NCI-H2171 treated with DMSO at 0.1 percent for 48 hours (cell line): ENCODE results near the gene TNRC18.
A peak's percentile ranks its signal among the peaks of the same experiment; 100 is the strongest.
"Not testable (repeated sequence)": the region's sequence is repeated elsewhere in the genome, so short reads cannot be mapped to it uniquely, and the experiment has no call there.

Experiments used
- DNase-seq: peaks from one replicate; lab custom pipeline; 2025; lab: John Stamatoyannopoulos, UW

The TNRC18 gene, protein sequence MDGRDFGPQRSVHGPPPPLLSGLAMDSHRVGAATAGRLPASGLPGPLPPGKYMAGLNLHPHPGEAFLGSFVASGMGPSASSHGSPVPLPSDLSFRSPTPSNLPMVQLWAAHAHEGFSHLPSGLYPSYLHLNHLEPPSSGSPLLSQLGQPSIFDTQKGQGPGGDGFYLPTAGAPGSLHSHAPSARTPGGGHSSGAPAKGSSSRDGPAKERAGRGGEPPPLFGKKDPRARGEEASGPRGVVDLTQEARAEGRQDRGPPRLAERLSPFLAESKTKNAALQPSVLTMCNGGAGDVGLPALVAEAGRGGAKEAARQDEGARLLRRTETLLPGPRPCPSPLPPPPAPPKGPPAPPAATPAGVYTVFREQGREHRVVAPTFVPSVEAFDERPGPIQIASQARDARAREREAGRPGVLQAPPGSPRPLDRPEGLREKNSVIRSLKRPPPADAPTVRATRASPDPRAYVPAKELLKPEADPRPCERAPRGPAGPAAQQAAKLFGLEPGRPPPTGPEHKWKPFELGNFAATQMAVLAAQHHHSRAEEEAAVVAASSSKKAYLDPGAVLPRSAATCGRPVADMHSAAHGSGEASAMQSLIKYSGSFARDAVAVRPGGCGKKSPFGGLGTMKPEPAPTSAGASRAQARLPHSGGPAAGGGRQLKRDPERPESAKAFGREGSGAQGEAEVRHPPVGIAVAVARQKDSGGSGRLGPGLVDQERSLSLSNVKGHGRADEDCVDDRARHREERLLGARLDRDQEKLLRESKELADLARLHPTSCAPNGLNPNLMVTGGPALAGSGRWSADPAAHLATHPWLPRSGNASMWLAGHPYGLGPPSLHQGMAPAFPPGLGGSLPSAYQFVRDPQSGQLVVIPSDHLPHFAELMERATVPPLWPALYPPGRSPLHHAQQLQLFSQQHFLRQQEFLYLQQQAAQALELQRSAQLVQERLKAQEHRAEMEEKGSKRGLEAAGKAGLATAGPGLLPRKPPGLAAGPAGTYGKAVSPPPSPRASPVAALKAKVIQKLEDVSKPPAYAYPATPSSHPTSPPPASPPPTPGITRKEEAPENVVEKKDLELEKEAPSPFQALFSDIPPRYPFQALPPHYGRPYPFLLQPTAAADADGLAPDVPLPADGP (N-terminal part only)

DNA sequence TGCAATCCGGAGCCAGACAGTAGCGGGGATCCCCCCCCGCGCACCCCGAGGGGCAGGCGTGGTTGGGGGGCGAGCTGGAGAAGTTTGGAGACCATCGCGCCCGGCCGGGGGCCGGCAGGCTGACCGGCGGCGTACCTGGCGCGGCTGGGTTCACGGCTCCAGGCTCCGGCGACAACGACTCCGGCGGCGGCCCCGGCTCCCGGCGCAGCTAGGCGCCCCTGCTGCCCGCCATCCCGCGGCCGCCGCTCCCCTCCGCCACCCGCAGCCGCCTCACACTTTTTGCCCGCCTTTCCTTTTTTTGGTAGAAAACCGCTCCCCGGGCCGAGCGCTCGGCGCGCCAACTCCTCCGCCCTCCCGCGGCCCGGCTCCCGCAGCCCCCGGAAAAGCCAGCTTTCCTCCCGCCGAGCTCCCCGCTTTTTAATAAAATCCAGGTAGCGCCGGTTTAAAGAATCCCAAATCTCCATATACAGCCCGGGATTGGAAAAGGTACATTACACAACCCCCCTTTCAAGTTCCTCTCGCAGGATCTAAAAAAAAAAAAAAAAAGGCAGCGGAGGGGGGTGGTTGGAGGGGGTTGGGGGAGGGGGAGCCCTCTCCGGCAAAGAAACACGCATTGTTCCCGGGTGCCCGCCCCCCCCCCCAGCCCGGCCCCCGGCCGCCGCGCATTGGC is at the start of gene TNRC18:
Gene TNRC18, minus strand, starts transcription at position 529 of the 670 bp plus-strand sequence. CDS start 2,588 bp downstream, outside the sequence.
- no peak for DNase-seq

DNA sequence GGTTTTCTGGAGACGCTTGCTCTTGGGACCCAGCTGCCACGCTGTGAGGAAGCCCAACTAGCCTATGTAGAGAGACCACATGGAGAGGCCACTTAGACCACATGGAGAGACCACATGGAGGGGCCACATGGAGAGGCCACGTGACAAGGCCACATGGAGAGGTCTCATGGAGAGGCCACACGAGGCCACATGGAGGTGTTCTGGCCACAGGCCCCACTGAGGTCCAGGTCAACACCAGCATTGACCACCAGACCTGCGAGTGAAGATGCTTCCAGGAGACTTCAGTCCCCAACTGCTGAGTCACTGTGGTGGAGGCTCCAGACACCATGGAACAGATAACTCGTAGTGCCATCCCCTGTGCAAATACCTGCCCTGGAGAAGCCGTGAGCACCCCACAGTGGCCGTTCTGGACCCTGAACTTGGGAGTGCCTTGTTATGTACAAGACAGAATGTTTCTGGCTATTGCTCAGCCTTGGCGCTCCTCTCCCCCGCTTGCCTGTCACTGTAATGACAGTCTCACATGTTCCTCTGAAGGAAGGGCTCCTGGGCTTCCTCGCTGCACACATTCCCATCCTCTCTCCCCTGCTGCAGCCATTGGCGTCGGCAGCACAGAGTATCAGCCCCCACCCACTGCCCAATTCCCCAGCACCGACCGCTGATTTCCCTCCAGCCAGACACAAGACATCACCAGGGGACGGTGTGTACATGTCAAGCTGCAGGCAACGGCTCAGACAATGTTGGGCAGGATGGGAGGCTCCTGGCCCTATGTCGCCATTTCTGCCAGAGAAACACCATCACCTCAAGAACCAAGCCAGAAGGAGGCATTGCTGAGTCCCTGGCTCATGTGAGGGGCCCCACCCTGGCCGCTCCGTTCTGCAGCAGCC is 49.0 kb upstream of the TNRC18 start:
- peak; percentile 93 for DNase-seq

DNA sequence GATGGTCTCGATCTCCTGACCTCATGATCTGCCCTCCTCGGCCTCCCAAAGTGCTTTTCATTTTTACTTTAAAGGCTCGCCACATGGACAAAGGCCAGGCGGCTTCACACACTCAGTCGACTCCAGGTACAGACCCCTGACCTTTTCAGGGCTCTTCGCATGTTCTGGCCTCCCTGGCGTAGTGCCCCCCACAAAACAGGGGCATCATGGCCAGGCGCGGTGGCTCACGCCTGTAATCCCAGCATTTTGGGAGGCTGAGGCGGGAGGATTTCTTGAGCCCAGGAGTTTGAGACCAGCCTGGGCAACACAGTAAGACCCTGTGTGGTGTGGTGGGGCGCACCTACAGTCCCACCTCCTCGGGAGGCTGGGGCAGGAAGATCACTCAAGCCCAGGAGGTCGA is 48.0 kb upstream of the TNRC18 start:
- not testable (repeated sequence) for DNase-seq

DNA sequence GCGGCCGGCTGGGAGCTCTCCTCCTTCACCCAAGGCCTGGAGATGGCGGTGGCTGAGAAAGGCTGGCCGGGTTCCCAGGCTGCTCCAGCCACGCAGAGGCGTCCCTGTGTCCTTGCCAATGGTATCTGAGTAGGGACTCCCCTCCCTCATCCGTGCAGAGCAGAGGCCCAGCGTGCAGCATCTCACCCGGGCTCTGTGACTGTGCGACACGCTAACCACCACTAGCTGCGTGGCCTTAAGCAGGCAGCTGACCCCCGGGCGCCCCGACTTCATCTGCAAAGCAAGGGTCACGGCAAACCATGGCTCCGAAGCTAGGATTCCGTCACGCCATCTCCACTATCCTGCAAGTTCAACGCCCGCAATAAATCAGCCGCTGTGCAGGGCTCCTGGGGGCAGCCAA is 47.2 kb upstream of the TNRC18 start:
- no peak for DNase-seq

DNA sequence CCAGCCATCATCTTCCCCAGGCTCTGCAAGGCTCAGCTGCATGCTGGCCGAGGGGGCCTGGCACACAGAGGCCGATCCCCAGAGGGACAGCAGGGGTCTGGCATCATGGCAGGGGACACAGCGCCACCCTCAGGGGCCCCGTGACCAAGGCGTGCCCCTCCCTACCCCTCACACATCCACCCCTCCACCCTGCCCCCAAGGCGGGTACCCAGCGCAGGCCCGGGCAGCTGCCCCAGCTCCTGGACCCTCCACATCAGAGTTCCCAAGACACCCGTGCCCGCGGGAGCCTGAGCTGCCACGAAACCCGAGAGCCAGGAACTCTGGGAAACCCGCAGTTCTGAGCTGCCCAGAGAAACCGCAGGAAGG is 46.5 kb upstream of the TNRC18 start:
- no peak for DNase-seq

DNA sequence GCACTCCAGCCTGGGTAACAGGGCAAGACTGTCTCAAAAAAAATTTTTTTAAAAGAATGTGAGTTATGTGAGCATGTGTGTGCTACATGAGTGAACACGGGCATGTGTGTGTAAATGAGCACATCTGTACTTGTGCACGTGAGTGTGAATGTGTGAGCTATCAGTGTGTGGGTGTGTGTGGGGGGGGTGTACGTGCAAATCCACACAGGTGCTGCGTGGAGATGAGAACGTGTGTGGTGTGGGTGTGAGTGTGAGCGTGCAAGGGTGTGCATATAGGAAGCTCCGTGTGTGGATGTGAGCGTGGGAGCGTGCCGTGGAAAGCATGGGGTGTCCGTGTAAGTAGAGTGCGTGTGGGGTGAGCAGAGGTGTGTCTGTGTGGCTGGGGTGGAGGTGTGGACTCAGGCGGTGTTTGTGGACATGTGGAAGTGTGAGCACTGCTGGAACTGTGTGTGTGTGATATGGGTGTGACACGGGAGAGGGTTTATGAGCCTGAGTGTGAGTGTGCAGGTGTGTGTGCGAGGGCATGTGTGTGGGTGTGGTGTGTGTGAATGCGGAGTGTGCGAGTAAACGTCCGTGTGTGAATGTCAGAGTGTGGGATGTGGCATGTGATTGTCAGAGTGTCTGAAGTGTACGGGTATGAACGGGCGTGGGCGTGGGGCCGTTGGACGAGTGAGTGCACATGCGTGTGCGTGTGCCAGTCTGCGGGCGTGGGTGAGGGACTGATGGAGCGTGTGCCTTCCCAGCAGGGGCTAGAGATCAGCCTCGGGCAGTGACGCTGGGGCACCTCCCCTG is 45.9 kb upstream of the TNRC18 start:
- DNase-seq, result no peak

DNA sequence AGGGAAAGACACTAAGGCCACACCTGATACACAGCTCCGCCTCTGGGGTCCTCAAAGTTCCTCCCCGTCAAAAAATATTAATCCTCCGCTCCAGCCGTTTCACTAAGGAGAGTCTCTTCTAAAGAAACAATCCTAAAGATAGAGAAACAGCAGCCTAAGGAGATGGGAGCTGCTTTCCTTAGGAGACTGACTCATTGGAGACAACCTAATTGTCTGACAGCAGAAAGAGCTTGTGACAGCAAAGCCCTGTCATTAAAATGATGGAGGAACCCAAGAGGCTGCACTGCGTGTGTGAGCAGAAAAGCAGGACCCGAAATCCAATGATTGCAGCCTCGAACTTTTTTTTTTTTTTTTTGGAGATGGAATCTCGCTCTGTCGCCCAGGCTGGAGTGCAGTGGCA is 44.0 kb upstream of the TNRC18 start:
- DNase-seq, result no peak

DNA sequence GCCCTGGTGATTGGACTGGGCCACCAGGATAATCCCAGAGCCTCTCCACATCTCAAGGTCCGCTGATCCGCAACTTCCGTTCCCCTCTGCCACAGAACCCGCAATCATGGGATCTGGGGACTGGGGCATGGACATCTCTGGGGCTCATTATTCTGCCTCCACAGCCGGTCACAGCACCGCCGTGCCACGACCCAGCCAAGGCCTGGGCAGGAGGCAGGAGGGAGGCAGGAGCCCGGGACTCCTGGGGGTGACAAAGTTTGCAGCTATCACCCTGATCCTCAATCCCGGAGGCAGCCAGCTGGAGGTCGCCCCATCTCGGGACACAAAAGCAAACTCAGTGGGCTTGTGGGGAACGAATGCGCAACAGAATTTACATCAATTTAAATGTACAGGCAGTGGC is 42.9 kb upstream of the TNRC18 start:
- no peak for DNase-seq

DNA sequence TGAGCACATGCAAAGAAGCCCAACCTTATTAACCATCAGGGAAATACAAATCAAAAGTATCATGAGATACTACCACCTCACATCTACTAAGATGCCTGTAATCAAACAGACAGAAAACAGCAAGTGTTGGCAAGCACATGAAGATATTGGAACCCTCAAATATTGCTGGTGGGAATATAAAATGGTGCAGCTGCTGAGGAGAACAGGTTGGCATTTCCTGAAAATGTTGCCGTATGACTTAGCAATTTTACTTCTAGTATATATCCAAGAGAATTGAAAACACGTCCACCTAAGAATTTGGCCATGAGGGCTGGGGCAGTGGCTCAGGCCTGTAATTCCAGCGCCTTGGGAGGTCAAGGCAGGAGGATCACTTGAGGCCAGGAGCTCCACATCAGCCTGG is 39.4 kb upstream of the TNRC18 start:
- no peak for DNase-seq

DNA sequence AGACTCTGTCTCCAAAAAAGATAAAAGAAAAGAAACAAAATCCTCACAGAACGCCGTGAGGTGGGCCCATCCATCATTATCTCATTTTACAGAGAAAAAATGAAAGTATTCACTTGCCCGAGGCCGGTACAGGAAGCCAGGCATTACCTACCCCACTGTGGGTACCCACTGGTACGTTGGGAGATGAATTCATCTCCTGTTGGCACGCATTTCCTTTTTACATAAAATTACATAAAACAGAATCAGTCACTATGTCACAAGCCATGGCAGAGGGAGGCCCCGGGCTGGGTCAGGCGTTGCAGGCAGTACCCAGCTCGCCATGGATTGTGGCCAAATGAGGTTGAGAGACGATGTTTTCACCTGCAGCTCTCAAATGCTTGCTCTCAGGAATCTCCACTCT is 38.6 kb upstream of the TNRC18 start:
- no peak for DNase-seq

DNA sequence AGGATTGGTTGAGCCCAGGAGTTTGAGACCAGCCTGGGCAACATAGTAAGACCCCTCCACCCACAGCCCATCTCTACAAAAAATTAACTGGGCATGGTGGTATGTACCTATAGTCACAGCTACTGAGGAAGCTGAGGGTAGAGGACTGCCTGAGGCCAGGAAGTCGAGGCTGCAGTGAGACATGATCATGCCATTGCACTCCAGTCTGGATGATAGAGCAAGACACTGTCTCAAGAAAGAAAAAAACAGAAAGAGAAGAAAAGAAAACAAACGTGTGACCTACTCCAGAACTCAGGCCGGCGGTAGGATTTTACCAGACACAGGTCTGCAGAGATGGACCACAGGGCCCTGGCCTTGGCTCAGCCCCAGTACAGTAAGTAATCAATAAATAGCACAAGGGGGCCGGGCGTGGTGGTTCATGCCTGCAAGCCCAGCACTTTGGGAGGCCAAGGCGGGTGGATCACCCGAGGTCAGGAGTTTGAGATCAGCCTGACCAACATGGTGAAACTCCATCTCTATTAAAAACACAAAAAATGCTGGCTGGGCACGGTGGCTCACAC is 35.4 kb upstream of the TNRC18 start:
- DNase-seq, result no peak

DNA sequence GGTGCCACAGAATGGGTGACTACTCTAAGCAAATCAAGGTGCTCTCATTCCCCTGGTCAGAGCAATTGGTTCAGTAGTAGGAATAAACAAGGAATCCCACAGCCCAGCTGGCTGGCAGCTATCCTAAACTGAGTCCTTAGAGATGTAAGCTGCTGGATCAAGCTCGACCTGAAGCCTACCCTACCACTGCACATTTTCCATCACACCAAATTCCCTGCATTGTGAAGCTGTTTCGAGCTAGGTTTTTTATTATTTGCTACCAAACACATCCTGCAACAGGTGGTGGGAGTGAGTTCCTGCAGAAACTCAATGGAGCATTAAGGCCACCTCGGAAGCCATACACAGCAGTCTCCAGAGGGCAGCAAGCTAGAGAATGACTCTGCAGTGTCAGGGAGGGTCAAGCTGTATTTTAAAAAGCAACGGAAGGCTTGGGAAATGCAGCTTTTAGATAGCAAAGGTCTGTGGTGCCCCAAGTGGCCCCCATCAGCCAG is 33.7 kb upstream of the TNRC18 start:
- no peak for DNase-seq

DNA sequence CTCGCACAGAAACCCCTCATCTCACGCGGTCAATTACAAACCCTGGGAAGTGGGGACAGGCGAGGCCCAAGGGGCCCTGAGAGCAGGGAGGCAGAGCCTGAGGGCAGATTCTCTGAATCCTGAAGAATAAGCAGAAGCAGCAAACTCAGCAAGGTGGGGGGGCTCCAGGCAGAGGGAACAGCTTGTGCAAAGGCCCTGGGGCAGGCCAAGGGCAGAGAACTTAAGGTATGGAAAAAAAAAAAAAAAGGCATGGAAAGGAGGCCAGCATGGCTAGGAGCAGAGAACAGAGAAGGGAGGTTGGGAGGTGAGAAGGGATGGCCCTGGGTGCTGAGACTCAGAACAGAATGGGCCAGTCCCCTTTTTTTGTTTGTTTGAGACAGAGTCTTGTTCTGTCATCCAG is 32.8 kb upstream of the TNRC18 start:
- DNase-seq, result no peak

DNA sequence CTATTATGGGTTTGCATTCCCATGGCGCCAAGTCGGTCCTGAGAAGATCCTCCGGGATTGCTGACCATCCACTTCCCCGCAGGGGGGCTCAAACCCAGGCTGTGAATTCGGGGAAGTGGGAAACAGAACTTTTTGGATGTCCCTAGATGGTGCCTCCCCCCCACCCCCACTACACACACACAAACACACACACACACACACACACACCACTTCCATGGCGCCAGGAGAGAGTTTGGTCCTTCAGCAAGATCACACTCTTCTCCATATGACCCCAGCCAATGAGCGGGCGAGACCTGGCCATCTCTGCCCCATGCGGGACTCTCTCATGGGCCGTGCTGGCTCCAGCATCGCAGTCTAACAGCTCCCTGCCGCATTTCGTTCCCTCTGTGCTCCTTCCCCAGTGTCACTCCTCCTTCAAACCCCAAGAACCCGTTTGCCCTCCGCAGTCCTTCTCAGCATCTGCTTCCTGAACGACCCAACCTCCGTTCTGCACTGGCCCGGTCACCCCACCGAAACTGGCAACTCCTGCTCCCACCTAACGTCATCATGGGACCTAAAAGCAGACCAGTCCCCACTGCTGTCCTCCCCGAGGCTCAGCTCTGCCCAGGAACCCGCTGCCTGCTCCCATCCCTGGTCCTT is 32.1 kb upstream of the TNRC18 start:
- no peak for DNase-seq

DNA sequence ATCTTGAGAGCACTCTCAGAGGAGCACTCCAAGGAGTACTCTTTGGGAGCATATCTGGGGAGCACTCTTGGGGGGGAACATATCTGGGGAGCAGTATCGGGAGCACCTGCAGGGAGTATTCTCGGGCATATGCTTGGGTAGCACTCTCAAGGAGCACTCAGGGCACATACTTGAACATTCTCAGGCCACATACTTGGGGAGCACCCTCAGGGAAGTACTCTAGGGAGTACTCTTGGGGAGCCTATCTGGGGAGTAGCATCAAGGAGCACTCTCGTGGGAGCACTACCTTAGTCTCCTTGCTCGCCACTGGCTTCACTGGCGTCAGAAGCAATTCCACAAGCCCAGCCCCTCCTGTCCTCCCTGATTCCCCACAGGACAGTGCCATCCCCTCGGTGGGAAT is 31.5 kb upstream of the TNRC18 start:
- no peak for DNase-seq

DNA sequence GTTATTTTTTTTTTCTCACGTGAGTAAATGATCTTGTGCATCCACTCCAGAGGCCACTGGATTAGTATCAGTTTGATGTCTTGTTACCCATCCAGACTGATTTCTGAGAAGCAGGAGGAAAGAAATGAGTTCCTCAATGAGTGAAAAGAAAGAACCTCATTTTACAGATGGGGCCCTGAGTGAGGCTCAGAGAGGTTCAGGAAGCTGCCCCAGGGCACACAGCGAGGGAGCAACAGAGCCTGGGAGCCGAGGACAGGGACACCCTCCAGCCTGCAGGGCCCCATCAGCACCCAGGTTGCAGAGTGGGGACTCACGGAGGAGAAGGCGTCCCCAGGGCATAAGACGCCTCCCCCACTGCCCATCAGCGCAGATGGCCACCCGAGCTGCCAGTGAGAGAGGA is 30.9 kb upstream of the TNRC18 start:
- DNase-seq, result no peak

DNA sequence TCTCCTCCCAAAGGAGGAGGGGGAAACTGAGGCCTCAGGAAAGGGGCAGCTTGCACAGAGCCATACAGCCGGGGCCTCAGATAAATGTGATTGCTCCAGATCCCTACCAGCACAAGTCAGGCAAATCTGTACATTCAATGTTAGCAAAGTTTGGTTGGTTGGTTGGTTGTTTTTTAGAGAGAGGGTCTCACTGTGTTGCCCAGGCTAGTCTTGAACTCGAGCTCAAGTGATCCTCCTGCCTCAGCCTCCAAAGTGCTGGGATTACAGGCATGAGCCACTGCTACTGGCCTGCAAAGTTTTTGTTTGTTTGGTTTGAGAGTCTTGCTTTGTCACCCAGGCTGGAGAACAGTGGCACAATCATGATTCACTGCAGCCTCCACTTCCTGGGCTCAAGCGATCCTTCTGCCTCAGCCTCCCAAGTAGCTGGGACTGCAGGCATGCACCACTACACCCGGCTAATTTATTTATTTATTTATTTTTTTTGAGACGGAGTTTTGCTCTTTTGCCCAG is 30.0 kb upstream of the TNRC18 start:
- no peak for DNase-seq

DNA sequence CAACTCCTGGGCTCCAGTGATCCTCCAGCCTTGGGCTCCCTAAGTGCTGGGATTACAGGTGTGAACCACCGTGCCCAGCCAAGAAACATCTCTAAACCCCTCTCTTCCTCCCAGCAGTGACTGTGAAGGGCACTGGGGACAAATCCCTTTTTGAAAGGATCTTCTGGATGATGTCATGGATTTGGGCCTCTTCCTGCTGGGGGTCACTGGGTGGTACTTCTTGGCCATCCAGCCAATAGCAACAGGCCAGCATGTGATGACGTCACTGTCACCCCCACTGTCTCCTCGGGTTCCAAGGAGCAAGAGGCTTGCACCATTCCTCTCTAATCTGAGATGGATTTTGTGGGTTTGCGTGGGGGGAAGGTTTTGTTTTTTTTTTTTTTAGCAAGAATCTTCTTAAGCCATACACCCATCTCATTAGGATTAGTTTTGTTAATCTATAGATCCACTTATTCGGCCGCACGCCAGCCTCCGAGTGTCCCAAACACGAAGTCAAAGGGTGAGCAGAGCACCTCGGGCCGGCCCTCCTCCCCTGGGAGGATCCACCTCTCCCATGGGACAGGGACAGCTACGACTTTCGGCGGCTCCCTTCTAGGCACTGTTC is 29.4 kb upstream of the TNRC18 start:
- no peak for DNase-seq

DNA sequence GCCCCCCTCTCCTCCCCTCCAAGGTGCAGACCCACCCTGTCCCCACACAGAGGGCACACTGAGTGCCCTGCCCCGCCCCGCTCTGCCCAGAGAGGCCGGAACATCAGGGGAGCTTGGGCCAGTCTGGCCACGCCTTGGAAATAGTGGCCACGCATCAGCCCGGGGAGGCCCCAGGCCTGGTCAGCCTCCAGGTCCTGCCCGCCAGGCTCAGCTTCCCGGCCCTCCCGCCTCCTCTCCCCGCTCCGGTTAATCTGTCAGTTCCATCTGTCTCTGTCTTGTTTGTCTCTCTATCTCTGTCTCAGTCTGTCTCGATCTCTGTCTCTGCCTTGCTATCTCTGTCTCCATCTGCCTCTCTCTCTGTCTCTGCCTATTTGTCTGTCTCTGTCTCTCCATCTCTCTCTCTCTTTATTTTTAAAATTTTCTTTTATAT is 28.9 kb upstream of the TNRC18 start:
- no peak for DNase-seq
